ENCODE data around the gene WDFY4. TPM values are rescaled to one million over a fixed set of nuclear protein-coding genes. Genes with fewer than 3 reads are reported as not detected.

WDFY4 gene
- total RNA-seq, 1 experiment from 2014 or later, result not detected

GRCh38 chr10:48711830-48712229 is 27.2 kb downstream of the WDFY4 start:
- H4K20me1 ChIP-seq (ENCODE audit: control insufficient read depth, insufficient read depth, insufficient read length), result no peaks in the 10 kb centered on the region
- no peaks in the 10 kb centered on the region for H3K23me2 ChIP-seq (ENCODE audit: insufficient read length, low read depth, low read length, poor library complexity, severe bottlenecking)
- H3K56ac ChIP-seq (ENCODE audit: insufficient read length, low read depth, low read length), result no peak overlapping the region
- H3K79me2 ChIP-seq (ENCODE audit: insufficient read depth, low read length), result no peaks in the 10 kb centered on the region
- H3K9me3 ChIP-seq (ENCODE audit: control insufficient read depth, low read depth, low read length), result no peaks in the 10 kb centered on the region
- H3K4me3 Mint-ChIP-seq, result no peak overlapping the region
- no peak overlapping the region for H3K27ac ChIP-seq (ENCODE audit: insufficient read length, low read depth, low read length)
- peaks cover 3% of the 10 kb centered on the region; the same call in 1 of the 2 replicates for H3K27me3 Mint-ChIP-seq (ENCODE audit: low read depth)
- H2BK15ac ChIP-seq (ENCODE audit: low read depth, low read length), result no peak overlapping the region
- H3K4me2 ChIP-seq (ENCODE audit: insufficient read depth, insufficient read length, low read length), result no peak overlapping the region
- H3K36me3 Mint-ChIP-seq (ENCODE audit: insufficient read depth in 1 of 3, low read depth in 3 of 3), result no peaks in the 10 kb centered on the region
- H2AK5ac ChIP-seq (ENCODE audit: insufficient read length, low read length), result no peak overlapping the region
- TF ChIP-seq, protein P1, sequence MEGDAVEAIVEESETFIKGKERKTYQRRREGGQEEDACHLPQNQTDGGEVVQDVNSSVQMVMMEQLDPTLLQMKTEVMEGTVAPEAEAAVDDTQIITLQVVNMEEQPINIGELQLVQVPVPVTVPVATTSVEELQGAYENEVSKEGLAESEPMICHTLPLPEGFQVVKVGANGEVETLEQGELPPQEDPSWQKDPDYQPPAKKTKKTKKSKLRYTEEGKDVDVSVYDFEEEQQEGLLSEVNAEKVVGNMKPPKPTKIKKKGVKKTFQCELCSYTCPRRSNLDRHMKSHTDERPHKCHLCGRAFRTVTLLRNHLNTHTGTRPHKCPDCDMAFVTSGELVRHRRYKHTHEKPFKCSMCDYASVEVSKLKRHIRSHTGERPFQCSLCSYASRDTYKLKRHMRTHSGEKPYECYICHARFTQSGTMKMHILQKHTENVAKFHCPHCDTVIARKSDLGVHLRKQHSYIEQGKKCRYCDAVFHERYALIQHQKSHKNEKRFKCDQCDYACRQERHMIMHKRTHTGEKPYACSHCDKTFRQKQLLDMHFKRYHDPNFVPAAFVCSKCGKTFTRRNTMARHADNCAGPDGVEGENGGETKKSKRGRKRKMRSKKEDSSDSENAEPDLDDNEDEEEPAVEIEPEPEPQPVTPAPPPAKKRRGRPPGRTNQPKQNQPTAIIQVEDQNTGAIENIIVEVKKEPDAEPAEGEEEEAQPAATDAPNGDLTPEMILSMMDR (conservative IDR thresholded peaks at IDR 0.05), result no peak
- no peak overlapping the region for H4K8ac ChIP-seq (replicated peaks; ENCODE audit: insufficient read length, low read depth, low read length)
- no peak overlapping the region for H3K23ac ChIP-seq (ENCODE audit: insufficient read length, low read depth, low read length)
- no peak overlapping the region for H2BK12ac ChIP-seq (ENCODE audit: insufficient read length, low read depth, low read length)
- no peak overlapping the region for H3T11ph ChIP-seq (ENCODE audit: low read length)
- H2AFZ ChIP-seq (ENCODE audit: low read length), result no peak overlapping the region
- no peaks in the 10 kb centered on the region for H3K79me1 ChIP-seq (ENCODE audit: insufficient read depth, low read depth, low read length, poor library complexity, severe bottlenecking)
- H2BK120ac ChIP-seq (ENCODE audit: low read depth, low read length, poor library complexity, severe bottlenecking), result no peak overlapping the region
- H3K18ac ChIP-seq (ENCODE audit: insufficient read length, low read depth, low read length), result no peak overlapping the region
- H3K9me3 Mint-ChIP-seq, result no peaks in the 10 kb centered on the region
- H2BK5ac ChIP-seq (ENCODE audit: insufficient read length, low read length), result no peak overlapping the region
- DNase-seq, result no peak
- no peak overlapping the region for H3K9ac ChIP-seq (ENCODE audit: extremely low read depth, insufficient read length, low read length)
- H3K27ac Mint-ChIP-seq, result no peak overlapping the region
- H3K14ac ChIP-seq (ENCODE audit: insufficient read depth, low read length), result no peak overlapping the region
- no peak overlapping the region for H2BK20ac ChIP-seq (ENCODE audit: low read depth, low read length, poor library complexity, severe bottlenecking)
- no peaks in the 10 kb centered on the region for H3K27me3 ChIP-seq (ENCODE audit: insufficient read depth, low read length)
- H4K91ac ChIP-seq (ENCODE audit: insufficient read length, low read depth, low read length), result no peak overlapping the region
- no peaks in the 10 kb centered on the region for H3K4me1 ChIP-seq (ENCODE audit: insufficient read depth, low read length)
- H4K5ac ChIP-seq (ENCODE audit: insufficient read length, low read depth, low read length), result no peak overlapping the region
- peaks cover 7 to 10% of the 10 kb centered on the region in 2 experiments; a peak in 2 of 4 replicates for H3K4me1 Mint-ChIP-seq
- WGBS (ENCODE audit: extremely low coverage, insufficient read length, low lambda C conversion rate), result no CpG with 5 or more reads among the region's 3 CpGs
- H3K4ac ChIP-seq (ENCODE audit: low read depth, low read length), result no peak overlapping the region

Measured in H9 (cell line).